ENCODE data around the gene GABBR2. TPM values are rescaled to one million over a fixed set of nuclear protein-coding genes. Genes with fewer than 3 reads are reported as not detected.
A peak's percentile ranks its signal among the peaks of the same experiment; 100 is the strongest.

Gene GABBR2
- total RNA-seq, 4 donors from 2014 or later: 0.32 to 1.7 TPM; not detected in 2

GRCh38 chr9:98373609-98374008 lies 335.1 kb downstream of the GABBR2 start:
- H3K9me3 ChIP-seq: no peaks in the 10 kb centered on the region
- peaks cover 4% of the 10 kb centered on the region for H3K27me3 ChIP-seq
- no peak for DNase-seq (ENCODE audit: low spot score in 2 of 2)
- TF ChIP-seq EP300 (IDR thresholded peaks at IDR 0.05): no peak
- TF ChIP-seq POLR2A (IDR thresholded peaks at IDR 0.05): no peak
- TF ChIP-seq POLR2AphosphoS5 (IDR thresholded peaks at IDR 0.05): no peak
- no peak for TF ChIP-seq CTCF (IDR thresholded peaks at IDR 0.05)
- H3K27ac ChIP-seq: no peak overlapping the region
- no peaks in the 10 kb centered on the region for H3K4me1 ChIP-seq
- H3K36me3 ChIP-seq: no peaks in the 10 kb centered on the region
- no peak overlapping the region for H3K4me3 ChIP-seq

- H3K27ac ChIP-seq: no peak overlapping the region
- H3K9me3 ChIP-seq: no peaks in the 10 kb centered on the region
- peaks cover 4% of the 10 kb centered on the region for H3K27me3 ChIP-seq
- TF ChIP-seq EP300 (IDR thresholded peaks at IDR 0.05) (no peak), POLR2AphosphoS5 (IDR thresholded peaks at IDR 0.05) (no peak), POLR2A (IDR thresholded peaks at IDR 0.05) (no peak), CTCF (IDR thresholded peaks at IDR 0.05) (no peak)
- H3K4me3 ChIP-seq: no peak overlapping the region
- DNase-seq (ENCODE audit: low spot score in 2 of 2): peak in 1 of 2 donors; percentile 32
- H3K36me3 ChIP-seq: no peaks in the 10 kb centered on the region
- H3K4me1 ChIP-seq: no peaks in the 10 kb centered on the region
- WGBS: 84% methylated on average over 5 of the region's 7 CpGs
Observed at GRCh38 chr9:98372077-98372836, 336.5 kb downstream of the GABBR2 start.

GRCh38 chr9:98370976-98371315 lies 337.8 kb downstream of the GABBR2 start:
- WGBS: 72% methylated on average over 4 of the region's 4 CpGs
- no peak overlapping the region for H3K4me3 ChIP-seq
- no peaks in the 10 kb centered on the region for H3K36me3 ChIP-seq
- TF ChIP-seq EP300 (IDR thresholded peaks at IDR 0.05) (no peak), POLR2A (IDR thresholded peaks at IDR 0.05) (no peak), CTCF (IDR thresholded peaks at IDR 0.05) (no peak), POLR2AphosphoS5 (IDR thresholded peaks at IDR 0.05) (no peak)
- peaks cover 4% of the 10 kb centered on the region for H3K27me3 ChIP-seq
- no peaks in the 10 kb centered on the region for H3K4me1 ChIP-seq
- no peaks in the 10 kb centered on the region for H3K9me3 ChIP-seq
- no peak overlapping the region for H3K27ac ChIP-seq
- no peak for DNase-seq (ENCODE audit: low spot score in 2 of 2)

GRCh38 chr9:98370300-98370975 lies 338.3 kb downstream of the GABBR2 start:
- DNase-seq (ENCODE audit: low spot score in 2 of 2): no peak

More at GRCh38 chr9:98370300-98370975, 338.3 kb downstream of the GABBR2 start:
- no peak overlapping the region for H3K27ac ChIP-seq
- H3K36me3 ChIP-seq: no peaks in the 10 kb centered on the region
- no peaks in the 10 kb centered on the region for H3K4me1 ChIP-seq
- TF ChIP-seq POLR2A (IDR thresholded peaks at IDR 0.05): no peak
- TF ChIP-seq POLR2AphosphoS5 (IDR thresholded peaks at IDR 0.05): no peak
- TF ChIP-seq EP300 (IDR thresholded peaks at IDR 0.05): no peak
- TF ChIP-seq CTCF (IDR thresholded peaks at IDR 0.05): no peak
- H3K27me3 ChIP-seq: peaks cover 4% of the 10 kb centered on the region
- peaks cover 2% of the 10 kb centered on the region for H3K9me3 ChIP-seq
- no peak overlapping the region for H3K4me3 ChIP-seq
- WGBS: 86% methylated on average over 9 of the region's 9 CpGs

Measured in suprapubic skin (tissue), 4 donors.